Neuron (in vitro differentiated cells): Measurements from ENCODE around the gene NUDT21.
"Not testable (repeated sequence)": the region's sequence is repeated elsewhere in the genome, so short reads cannot be mapped to it uniquely, and the experiment has no call there.

Experiments used
- H2AFZ ChIP-seq: one replicate; pipeline ENCODE4 v1.6.1; 2013; ENCODE audit warnings: low read depth, mild to moderate bottlenecking, inconsistent platforms, low read length, moderate library complexity
- H3K27me3 ChIP-seq: one replicate; pipeline ENCODE4 v1.6.1; 2013; ENCODE audit warnings: low read length; ENCODE audit not compliant: insufficient read depth
- H3K36me3 ChIP-seq: one replicate; pipeline ENCODE4 v1.6.1; 2013; ENCODE audit warnings: low read length; ENCODE audit not compliant: insufficient read depth
- H3K4me1 ChIP-seq: one replicate; pipeline ENCODE4 v1.6.1; 2013; ENCODE audit warnings: low read length; ENCODE audit not compliant: insufficient read depth
- H3K4me3 ChIP-seq: 2 replicates; pipeline ENCODE4 v1.5.1; 2013; ENCODE audit warnings: mild to moderate bottlenecking, low read length, moderate library complexity
- H3K9me3 ChIP-seq: one replicate; pipeline ENCODE4 v1.6.1; 2013; ENCODE audit warnings: low read length

NUDT21 gene

DNA sequence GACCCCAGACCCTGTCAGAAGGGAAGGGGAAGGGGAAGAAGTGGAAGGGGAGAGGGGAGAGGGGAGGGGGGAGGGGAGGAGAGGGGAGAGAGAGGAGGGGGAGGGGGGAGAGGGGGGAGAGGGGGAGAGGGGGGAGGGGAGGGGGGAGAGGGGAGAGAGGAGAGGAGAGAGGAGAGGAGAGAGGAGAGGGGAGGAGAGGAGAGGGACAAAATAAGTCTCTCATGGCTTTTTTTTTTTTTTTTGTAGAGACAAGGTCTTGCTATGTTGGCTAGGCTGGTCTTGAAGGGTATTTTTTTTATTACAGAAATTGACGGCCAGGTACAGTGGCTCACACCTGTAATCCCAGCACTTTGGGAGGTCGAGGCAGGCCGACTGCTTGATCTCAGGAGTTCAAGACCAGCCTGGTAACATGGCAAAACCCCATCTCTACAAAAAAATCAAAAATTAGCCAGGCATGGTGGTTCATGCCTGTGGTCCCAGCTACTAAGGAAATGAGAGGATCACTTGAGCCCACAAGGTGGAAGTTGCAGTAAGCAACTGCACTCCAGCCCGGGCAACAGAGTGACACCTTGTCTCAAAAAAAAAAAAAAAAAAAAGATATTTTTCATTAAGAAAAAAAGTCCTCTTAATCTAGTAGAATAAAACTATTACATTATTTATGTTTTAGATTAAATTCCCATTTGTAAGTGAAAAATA lies 45.0 kb downstream of the NUDT21 start:
- no peaks in the 10 kb centered on the region for H3K27me3 ChIP-seq

DNA sequence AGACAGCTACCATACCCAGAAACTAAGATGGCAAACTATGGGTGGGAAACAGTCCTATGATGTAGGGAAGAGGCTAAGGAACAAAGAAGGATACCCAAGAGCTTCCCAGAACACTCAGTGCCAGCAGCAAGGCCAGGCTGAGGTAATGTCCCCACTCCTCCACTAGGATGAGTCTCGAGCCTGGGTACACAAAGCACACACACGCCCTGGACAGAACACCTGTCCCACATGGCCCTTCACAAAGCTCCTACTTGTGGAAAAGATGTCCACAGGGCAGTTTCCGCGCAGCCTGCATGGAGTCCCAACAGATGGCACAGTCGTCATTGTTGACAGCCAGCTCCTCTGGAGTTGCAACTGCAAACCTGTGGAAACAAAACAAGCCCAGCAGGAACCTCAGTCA lies 49.6 kb downstream of the NUDT21 start:
- Histone ChIP-seq H3K27me3 (no peaks in the 10 kb centered on the region), H3K9me3 (peaks cover 2% of the 10 kb centered on the region), H2AFZ (no peak overlapping the region), H3K36me3 (peaks cover 49% of the 10 kb centered on the region), H3K4me1 (peaks cover 19% of the 10 kb centered on the region), H3K4me3 (no peak overlapping the region)

More for the DNA sequence above, 45.0 kb downstream of the NUDT21 start:
- H3K9me3 ChIP-seq: no peaks in the 10 kb centered on the region
- H3K4me1 ChIP-seq: no peaks in the 10 kb centered on the region
- peaks cover 63% of the 10 kb centered on the region for H3K36me3 ChIP-seq
- no peak overlapping the region for H3K4me3 ChIP-seq
- no peak overlapping the region for H2AFZ ChIP-seq

DNA sequence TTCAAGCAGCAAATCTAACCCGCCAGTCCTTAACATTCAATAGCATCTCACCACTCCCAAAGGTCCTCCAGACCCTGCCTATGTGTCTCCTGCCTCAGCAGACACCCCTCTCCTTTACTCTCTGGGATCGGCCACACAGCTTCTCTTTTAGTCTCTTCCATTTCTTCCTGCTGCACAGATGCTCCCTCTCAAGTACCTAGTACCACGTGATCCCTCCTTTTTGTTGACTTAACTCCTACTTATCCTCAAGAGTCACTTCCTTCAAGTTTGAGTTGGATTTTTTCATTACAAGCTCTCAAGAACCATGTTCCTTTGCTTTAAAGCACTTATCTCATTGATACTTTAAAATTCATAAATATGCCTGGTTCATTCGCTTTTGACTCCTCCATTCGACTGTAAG lies 50.7 kb downstream of the NUDT21 start:
- Histone ChIP-seq H2AFZ (no peak overlapping the region), H3K36me3 (peaks cover 47% of the 10 kb centered on the region), H3K9me3 (peaks cover 2% of the 10 kb centered on the region)

DNA sequence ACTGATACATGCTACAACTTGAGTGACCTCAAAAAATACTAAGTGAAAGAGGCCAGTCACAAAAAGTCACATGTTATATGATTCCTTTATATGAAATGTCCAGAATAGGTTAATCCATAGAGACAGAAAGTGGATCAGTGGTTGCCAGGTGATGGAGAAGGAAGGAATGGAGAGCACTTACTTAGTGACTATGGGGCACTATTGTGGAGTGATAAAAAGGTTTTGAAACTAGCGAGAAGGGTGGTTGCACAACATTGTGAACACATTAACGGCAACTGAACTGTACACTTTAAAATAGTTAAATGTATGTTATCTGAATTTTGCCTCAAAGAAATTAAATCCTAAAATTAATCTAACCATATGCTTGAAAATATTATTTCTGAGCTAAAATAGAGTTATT lies 51.6 kb downstream of the NUDT21 start:
- Histone ChIP-seq H3K9me3 (peaks cover 2% of the 10 kb centered on the region), H3K27me3 (no peaks in the 10 kb centered on the region), H3K4me3 (no peak overlapping the region), H2AFZ (no peak overlapping the region), H3K4me1 (peaks cover 19% of the 10 kb centered on the region), H3K36me3 (peaks cover 38% of the 10 kb centered on the region)

More for the DNA sequence above, 50.7 kb downstream of the NUDT21 start:
- Histone ChIP-seq H3K4me3 (no peak overlapping the region), H3K4me1 (peaks cover 19% of the 10 kb centered on the region), H3K27me3 (no peaks in the 10 kb centered on the region)

DNA sequence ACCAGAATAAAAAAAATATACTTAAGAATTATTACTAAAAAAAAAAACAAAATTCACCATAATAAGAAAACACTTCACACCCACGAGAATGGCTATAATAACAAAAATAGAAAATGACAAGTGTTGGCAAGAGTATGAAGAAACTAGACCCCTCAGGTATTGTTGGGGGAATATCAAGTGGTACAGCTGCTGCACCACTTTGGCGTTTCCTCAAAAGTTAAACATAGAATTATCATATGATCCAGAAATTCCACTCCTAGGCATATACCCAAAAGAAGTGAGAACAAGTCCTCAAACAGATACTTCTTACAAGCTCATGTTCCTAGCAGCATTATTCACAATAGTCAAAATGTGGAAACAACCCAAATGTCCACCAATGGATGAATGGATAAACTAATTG lies 52.1 kb downstream of the NUDT21 start:
- Histone ChIP-seq H3K4me1 (peaks cover 19% of the 10 kb centered on the region), H3K27me3 (no peaks in the 10 kb centered on the region), H3K36me3 (peaks cover 33% of the 10 kb centered on the region), H2AFZ (no peak overlapping the region), H3K9me3 (peaks cover 2% of the 10 kb centered on the region), H3K4me3 (no peak overlapping the region)

DNA sequence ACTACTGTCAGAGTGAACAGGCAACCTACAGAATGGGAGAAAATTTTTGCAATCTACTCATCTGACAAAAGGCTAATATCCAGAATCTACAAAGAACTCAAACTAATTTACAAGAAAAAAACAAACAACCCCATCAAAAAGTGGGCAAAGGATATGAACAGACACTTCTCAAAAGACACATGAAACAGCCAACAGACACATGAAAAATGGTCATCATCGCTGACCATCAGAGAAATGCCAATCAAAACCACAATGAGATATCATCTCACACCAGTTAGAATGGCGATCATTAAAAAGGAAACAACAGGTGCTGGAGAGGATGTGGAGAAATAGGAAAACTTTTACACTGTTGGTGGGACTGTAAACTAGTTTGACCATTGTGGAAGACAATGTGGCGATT lies 54.4 kb downstream of the NUDT21 start:
- H3K9me3 ChIP-seq: not testable (repeated sequence)
- peaks cover 19% of the 10 kb centered on the region for H3K4me1 ChIP-seq

DNA sequence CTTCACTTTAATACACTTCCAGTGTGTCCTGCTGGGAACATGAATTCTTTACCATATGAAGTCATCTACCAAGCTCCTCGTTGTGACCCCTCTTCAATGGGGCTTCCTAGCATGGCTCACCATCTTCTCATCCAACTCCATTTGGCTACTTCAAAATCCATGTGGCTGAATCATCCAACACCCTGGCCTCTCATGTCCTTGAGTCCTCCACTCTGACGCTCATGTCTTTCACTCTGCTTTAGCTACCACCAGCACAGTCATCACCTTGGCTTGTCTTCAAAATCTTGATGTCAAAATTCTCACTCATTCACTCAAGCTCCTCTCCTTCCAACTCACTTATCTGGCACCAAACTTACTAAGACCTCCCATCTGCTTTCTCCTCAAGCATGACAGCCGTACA lies 61.6 kb downstream of the NUDT21 start:
- Histone ChIP-seq H3K27me3 (no peaks in the 10 kb centered on the region), H2AFZ (no peak overlapping the region), H3K4me1 (no peaks in the 10 kb centered on the region), H3K4me3 (no peak overlapping the region), H3K9me3 (peaks cover 7% of the 10 kb centered on the region), H3K36me3 (peaks cover 56% of the 10 kb centered on the region)

More for the DNA sequence above, 54.4 kb downstream of the NUDT21 start:
- H3K27me3 ChIP-seq, H3K4me3 ChIP-seq, H2AFZ ChIP-seq: not testable (repeated sequence)
- H3K36me3 ChIP-seq: peaks cover 17% of the 10 kb centered on the region

DNA sequence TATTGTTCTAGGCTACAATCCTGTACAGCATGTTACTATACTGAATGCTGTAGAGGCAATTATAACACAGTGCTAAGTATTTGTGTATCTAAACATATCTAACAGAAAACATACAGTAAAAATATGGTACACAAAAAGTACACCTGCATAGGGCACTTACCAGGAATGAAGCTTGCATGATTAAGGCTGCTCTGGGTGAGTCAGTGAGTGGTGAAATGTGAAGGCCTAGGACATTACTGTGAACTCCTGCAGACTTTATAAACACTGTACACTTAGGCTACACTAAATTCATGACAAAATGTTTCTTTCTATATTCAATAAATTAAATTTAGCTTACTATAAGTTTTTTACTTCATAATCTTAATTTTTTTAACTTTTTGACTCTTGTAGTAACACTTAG lies 62.9 kb downstream of the NUDT21 start:
- Histone ChIP-seq H3K4me1 (no peaks in the 10 kb centered on the region), H3K9me3 (peaks cover 7% of the 10 kb centered on the region), H3K4me3 (no peak overlapping the region), H2AFZ (no peak overlapping the region), H3K27me3 (no peaks in the 10 kb centered on the region), H3K36me3 (peaks cover 68% of the 10 kb centered on the region)

DNA sequence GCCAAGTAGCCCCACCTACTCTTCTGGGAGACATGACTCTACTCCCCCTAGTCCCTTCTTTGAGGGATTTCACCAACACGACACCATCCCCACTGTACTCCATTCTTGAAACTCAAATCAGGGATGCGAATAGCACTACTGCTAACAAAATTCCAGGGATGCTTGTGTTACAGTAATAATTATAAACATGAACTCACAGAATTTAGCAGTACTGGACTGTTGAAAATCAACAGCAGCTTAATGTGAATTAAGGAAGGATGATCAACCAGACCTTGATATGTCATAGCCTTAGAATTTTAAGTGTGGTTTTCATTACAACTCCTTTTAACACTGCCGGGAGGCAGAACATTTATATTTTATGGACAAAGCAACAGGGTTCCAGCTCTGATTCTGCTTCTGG lies 63.7 kb downstream of the NUDT21 start:
- H3K4me3 ChIP-seq: no peak overlapping the region
- H3K27me3 ChIP-seq: no peaks in the 10 kb centered on the region
- H3K9me3 ChIP-seq: peaks cover 12% of the 10 kb centered on the region
- H3K36me3 ChIP-seq: peaks cover 72% of the 10 kb centered on the region
- no peaks in the 10 kb centered on the region for H3K4me1 ChIP-seq
- no peak overlapping the region for H2AFZ ChIP-seq

DNA sequence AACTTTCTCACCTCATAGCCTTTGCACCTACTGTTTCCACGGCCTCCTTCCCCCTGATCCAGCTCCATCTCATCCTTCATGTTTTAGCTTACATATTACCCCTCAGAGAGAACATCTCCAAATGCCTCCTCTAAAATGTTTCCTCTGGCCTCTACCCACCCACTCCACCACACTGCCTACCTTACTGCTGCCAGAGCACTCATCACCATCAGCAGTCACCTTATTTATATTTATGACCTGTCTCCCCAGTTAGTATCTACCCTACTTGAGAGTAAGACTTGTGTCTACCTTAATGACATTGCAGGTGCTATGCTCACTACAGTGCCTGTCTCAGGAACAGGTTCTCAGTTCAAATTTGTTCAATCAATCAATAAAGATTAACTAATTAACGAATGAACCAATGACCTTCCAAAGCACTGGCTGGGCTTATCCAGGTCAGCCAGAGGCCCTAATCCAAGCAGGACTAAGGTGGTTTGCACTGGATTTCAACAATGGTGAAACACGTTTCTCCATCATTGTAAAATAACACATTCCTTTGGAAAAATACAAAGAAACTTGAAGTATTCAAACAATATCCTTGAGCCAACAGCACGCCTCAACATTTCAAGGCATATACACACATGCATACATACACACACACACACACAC lies 66.9 kb downstream of the NUDT21 start:
- Histone ChIP-seq H3K4me1 (no peaks in the 10 kb centered on the region), H3K9me3 (peaks cover 26% of the 10 kb centered on the region), H3K27me3 (no peaks in the 10 kb centered on the region), H3K36me3 (peaks cover 78% of the 10 kb centered on the region), H3K4me3 (no peak overlapping the region), H2AFZ (no peak overlapping the region)

DNA sequence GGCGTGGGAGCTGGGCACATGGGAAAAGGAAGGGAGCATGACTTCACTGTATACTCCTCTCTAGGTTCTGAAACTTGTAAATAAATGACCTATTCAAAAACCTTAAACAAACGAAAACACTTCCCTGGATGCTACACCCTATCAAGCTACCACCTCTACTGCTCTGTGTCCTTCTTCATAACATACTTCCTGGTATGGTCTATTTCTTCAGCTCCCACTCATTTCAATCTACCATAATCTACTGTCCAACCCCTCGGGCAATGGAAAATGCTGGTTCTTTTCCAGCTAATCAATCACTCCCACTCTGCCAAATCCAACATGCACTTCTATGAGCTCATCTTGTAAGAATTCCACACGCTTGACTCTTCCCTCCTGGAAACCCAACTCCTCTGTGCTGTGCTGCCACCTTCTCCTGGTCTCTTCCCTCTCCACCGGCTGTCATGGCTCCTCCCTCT lies 68.2 kb downstream of the NUDT21 start:
- no peak overlapping the region for H2AFZ ChIP-seq

DNA sequence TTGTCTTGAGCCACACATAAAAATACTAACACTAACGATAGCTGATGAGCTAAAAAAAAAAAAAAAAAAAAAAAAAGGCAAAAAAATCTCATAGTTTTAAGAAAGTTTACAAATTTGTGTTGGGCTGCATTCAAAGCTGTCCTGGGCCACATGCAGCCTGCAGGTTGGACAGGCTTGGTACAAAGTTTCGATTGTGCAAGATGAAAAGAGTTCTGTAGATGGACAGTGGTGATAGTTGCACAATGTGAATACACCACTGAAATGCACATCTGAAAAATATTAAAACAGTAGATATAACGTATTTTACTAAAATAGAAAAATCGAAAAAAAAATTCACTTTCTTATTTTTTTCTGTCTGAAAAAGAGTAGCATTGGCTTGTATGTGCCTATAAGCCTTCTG lies 68.7 kb downstream of the NUDT21 start:
- Histone ChIP-seq H2AFZ (no peak overlapping the region), H3K9me3 (peaks cover 30% of the 10 kb centered on the region), H3K27me3 (no peaks in the 10 kb centered on the region), H3K4me1 (no peaks in the 10 kb centered on the region), H3K4me3 (no peak overlapping the region), H3K36me3 (peaks cover 68% of the 10 kb centered on the region)

More for the DNA sequence above, 68.2 kb downstream of the NUDT21 start:
- no peaks in the 10 kb centered on the region for H3K4me1 ChIP-seq
- no peaks in the 10 kb centered on the region for H3K27me3 ChIP-seq
- peaks cover 72% of the 10 kb centered on the region for H3K36me3 ChIP-seq
- H3K4me3 ChIP-seq: no peak overlapping the region
- H3K9me3 ChIP-seq: peaks cover 30% of the 10 kb centered on the region

DNA sequence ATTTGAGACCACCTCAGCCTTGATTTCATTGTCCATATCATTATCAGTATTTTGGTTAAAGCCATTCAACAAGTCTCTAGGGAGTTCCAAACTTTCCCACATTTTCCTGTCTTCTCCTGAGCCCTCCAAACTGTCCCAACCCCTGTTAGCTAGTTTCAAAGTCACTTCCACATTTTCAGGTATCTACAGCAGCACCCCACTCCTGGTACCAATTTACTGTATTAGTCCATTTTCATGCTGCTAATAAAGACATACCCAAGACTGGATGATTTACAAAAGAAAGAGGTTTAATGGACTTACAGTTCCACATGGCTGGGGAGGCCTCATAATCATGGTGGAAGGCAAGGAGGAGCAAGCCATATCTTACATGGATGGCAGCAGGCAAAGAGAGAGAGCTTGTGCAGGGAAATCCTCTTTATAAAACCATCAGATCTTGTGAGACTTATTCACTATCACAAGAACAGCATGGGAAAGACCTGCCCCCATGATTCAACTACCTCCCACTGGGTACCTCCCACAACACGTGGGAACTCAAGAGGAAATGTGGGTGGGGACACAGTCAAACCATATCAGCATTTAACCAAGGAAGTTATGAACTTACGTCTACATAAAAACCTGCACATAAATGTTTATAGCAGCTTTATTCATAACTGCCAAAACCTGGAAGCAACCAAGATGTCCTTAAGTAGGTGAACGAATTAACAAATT lies 70.2 kb downstream of the NUDT21 start:
- H3K36me3 ChIP-seq: peaks cover 58% of the 10 kb centered on the region

More for the DNA sequence above, 70.2 kb downstream of the NUDT21 start:
- not testable (repeated sequence) for H2AFZ ChIP-seq, H3K4me3 ChIP-seq, H3K4me1 ChIP-seq, H3K27me3 ChIP-seq
- peaks cover 30% of the 10 kb centered on the region for H3K9me3 ChIP-seq
